Lower lobe of right lung (tissue), 2 donors: ENCODE results near the gene SCGB3A1. TPM values are rescaled to one million over a fixed set of nuclear protein-coding genes. Genes with fewer than 3 reads are reported as not detected.

ENCODE experiments used
- ATAC-seq, 2 donors: fragments of 200-7000 bp; cut with Tn5 transposase; one replicate each; pipeline ENCODE4 v1.9.1; 2020 to 2022; ENCODE audit warnings: mild to moderate bottlenecking in 2 of 2, moderate library complexity in 2 of 2
- DNase-seq: peaks from one replicate; pipeline ENCODE4 v3.0.0-alpha.2; 2020
- H3K27ac ChIP-seq: fragments of 200-600 bp; one replicate; pipeline ENCODE4 v1.8.0; 2022
- H3K27me3 ChIP-seq: fragments of 200-600 bp; one replicate; pipeline ENCODE4 v1.8.0; 2022; ENCODE audit warnings: low read depth
- H3K36me3 ChIP-seq: fragments of 200-600 bp; one replicate; pipeline ENCODE4 v1.8.0; 2022; ENCODE audit warnings: mild to moderate bottlenecking
- H3K4me1 ChIP-seq: fragments of 200-600 bp; one replicate; pipeline ENCODE4 v1.8.0; 2022
- H3K4me3 ChIP-seq: fragments of 200-600 bp; one replicate; pipeline ENCODE4 v1.8.0; 2022; ENCODE audit warnings: mild to moderate bottlenecking
- H3K9me3 ChIP-seq: fragments of 200-600 bp; one replicate; pipeline ENCODE4 v1.8.0; 2022
- CTCF ChIP-seq: fragments of 200-600 bp; IDR thresholded peaks from one replicate; pipeline ENCODE4 v1.8.0; 2022; ENCODE audit warnings: antibody characterized with exemption, mild to moderate bottlenecking
- intact Hi-C: fragments of 100-400 bp; cut with DNase I; formaldehyde crosslinking; loops from one replicate; pipeline ENCODE4 v1.11.0; 2022
- total RNA-seq: library from RNA; stranded (reverse); fragmentation: NEBNext Ultra II Directional; extraction: Animal tissue kit (Norgen Biotek cat#: 25700); gene quantifications from one replicate; pipeline ENCODE4 v1.2.1, GENCODE V29; 2021
- donor health status: DM: no; HTN: yes; CAD: no; lungs with severe emphysema.

SCGB3A1 gene
- total RNA-seq, 1 donor from 2014 or later, result 1,318 TPM

GRCh38 chr5:180563994-180564393 is 27.3 kb downstream of the SCGB3A1 start:
- H3K36me3 ChIP-seq, result peaks cover 52% of the 10 kb centered on the region
- TF ChIP-seq CTCF, result no peak
- intact Hi-C loops, result no loop called here
- no peaks in the 10 kb centered on the region for H3K9me3 ChIP-seq
- no peak overlapping the region for H3K27ac ChIP-seq
- no peak overlapping the region for H3K4me3 ChIP-seq
- H3K4me1 ChIP-seq, result no peaks in the 10 kb centered on the region
- DNase-seq (no peak), ATAC-seq (no peak)
- H3K27me3 ChIP-seq, result no peaks in the 10 kb centered on the region

- Histone ChIP-seq H3K4me1 (no peaks in the 10 kb centered on the region), H3K27ac (no peak overlapping the region), H3K4me3 (no peak overlapping the region), H3K9me3 (no peaks in the 10 kb centered on the region), H3K27me3 (no peaks in the 10 kb centered on the region), H3K36me3 (peaks cover 29% of the 10 kb centered on the region)
- ATAC-seq, result no peak
- TF ChIP-seq CTCF, result no peak
- no peak for DNase-seq
- intact Hi-C loops, result no loop called here
These were observed 33.1 kb downstream of the SCGB3A1 start for GRCh38 chr5:180558232-180558631.

- Histone ChIP-seq H3K27ac (no peak overlapping the region), H3K4me1 (no peaks in the 10 kb centered on the region), H3K36me3 (peaks cover 24% of the 10 kb centered on the region), H3K9me3 (no peaks in the 10 kb centered on the region), H3K4me3 (no peak overlapping the region), H3K27me3 (no peaks in the 10 kb centered on the region)
- DNase-seq, result no peak
- intact Hi-C loops, result no loop called here
- no peak for TF ChIP-seq CTCF
- ATAC-seq, result no peak
These were observed 34.0 kb downstream of the SCGB3A1 start for GRCh38 chr5:180557217-180557809.

- DNase-seq, result no peak
- H3K4me3 ChIP-seq, result no peak overlapping the region
- intact Hi-C loops, result no loop called here
- no peaks in the 10 kb centered on the region for H3K9me3 ChIP-seq
- H3K27ac ChIP-seq, result no peak overlapping the region
- ATAC-seq, result no peak
- H3K36me3 ChIP-seq, result peaks cover 44% of the 10 kb centered on the region
- no peaks in the 10 kb centered on the region for H3K27me3 ChIP-seq
- TF ChIP-seq CTCF, result no peak
- no peaks in the 10 kb centered on the region for H3K4me1 ChIP-seq
These were observed 36.0 kb downstream of the SCGB3A1 start for GRCh38 chr5:180555168-180555921.

GRCh38 chr5:180553530-180553929 is 37.8 kb downstream of the SCGB3A1 start:
- TF ChIP-seq CTCF, result no peak
- H3K27ac ChIP-seq, result no peak overlapping the region
- DNase-seq (no peak), ATAC-seq (no peak)
- H3K4me3 ChIP-seq, result no peak overlapping the region
- no peaks in the 10 kb centered on the region for H3K4me1 ChIP-seq
- H3K27me3 ChIP-seq, result no peaks in the 10 kb centered on the region
- peaks cover 50% of the 10 kb centered on the region for H3K36me3 ChIP-seq
- no peaks in the 10 kb centered on the region for H3K9me3 ChIP-seq
- intact Hi-C loops, result no loop called here
